Epithelial cell of prostate (primary cell): Measurements from ENCODE around the gene SV2C.
"Not testable (repeated sequence)": the region's sequence is repeated elsewhere in the genome, so short reads cannot be mapped to it uniquely, and the experiment has no call there.

Source experiments
- DNase-seq: peaks from one replicate; pipeline ENCODE4 v3.0.0-alpha.2; 2011; ENCODE audit warnings: low read depth, low spot score
- H3K27ac ChIP-seq: fragments of 450-650 bp; 2 replicates; pipeline ENCODE4 v1.5.1; 2017; ENCODE audit warnings: mild to moderate bottlenecking

The SV2C gene

DNA sequence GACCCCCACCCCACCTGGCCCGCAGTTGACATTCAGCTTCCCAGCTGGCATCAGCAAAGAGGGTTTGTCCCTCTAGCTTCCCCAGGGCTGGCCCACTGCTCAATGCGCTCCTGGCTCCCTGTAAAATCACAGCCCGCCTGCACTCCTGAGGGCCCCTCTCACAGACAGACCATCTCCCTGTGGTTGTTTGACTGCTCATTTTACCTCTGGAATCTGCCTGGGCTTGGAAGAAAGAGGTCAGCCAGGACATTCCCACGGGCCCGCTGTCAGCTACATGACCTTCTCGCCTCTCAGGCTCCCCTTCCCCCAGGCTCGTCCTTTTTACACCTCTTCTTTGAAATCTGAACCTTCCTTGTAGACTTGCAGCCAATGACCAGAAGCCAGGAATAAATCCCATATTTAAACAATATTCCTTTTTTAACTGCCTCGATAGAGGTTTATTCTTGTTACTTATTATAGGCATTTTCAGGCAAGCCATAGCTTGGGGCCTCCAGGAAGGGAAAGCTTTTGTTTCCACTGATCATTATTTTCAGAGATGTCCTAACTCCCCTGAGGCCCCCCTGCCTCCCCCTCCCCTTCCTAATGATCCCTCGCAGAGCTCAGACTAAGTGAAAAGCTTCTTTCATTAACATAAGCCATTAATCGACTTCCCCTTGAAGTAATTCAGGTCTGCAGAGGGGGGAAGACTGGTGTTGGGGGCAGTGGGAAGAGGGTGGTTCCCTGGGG lies 243.6 kb downstream of the SV2C start:
- DNase-seq: no peak

DNA sequence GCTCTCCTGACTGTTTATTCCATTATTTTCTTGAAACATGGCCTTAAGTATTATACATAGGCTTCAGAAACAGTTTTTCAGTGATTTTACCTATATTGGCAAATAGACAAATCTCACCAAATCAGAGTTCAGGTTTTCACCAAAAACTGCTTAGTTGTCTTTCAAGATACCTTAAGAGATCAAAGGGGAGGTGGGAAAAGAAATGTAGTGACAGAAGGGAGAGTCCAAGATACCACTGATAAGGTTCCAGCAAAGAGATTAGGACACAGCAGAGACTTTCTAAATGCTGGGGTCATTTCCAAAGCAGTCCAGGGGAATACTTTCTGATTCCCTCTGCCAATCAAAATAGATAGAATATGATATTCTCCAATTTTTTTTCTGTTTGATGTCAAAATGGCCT lies 246.2 kb downstream of the SV2C start:
- H3K27ac ChIP-seq: no peak overlapping the region
- DNase-seq: no peak

More for the DNA sequence above, 243.6 kb downstream of the SV2C start:
- no peak overlapping the region for H3K27ac ChIP-seq

DNA sequence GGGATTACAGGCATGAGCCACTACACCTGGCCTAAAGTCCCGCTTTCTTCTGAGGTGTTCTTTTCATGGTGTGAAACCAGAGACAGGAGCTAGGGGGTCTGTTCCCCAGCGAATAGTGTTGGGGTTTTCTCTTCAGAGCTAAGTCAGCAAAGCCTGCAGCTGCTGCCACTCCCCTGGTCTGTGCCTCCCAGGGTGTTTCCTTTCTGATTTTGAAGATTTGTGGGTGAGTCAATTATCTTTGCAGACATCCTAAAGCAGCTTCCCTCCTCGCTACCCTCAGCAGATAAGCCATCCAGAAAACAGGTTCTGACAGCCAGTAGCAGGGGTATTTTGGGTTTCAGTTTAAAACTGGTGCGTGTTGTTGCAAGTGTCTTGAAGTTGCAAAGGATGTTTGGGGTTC lies 247.9 kb downstream of the SV2C start:
- DNase-seq: no peak
- H3K27ac ChIP-seq: no peak overlapping the region

DNA sequence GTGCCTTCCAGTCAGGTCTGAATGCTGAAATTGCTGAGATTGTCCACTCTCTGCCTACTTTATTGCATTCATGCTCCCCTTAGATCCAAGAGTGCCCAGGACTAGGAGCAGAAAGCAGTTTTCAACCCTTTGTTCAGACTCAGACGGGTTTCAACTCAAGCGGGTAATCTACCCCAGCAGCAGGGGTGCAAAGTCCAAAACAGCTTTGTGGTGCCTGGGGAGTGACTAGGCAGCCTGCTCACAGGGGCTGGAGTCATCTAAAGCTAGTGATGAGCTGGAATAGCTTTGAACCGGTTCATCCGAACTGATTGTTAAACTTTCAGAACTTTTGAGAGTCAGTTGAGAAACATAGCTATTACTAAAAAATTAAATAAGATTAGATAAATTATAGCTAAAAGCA lies 248.9 kb downstream of the SV2C start:
- H3K27ac ChIP-seq: no peak overlapping the region
- DNase-seq: no peak

DNA sequence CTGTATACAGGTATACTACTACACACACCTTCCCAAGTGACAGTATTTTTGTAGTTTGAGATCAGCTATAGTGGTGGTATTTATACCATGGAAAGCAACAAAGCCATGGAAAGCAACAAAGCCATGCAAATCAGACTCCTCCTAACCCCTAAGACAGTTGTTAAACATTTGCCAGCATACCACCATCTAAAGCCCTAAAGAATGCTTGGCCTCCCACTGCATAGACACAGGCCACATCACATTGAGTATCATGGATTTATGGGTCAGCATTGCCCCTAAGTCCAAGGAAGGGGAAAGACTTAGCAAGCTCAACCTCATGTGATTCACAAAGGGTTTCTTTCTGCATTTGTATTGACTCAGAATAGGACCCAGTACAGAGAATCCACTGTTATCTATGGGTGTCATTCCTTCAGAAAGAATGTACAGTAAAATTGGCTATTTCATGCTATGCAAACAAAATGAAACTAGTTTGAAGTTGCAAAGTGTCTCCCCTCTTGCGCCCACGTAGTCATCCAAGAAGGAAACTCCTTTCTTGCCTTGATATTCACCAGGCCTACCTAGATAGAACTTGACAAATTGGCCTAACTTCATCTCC lies 249.5 kb downstream of the SV2C start:
- no peak overlapping the region for H3K27ac ChIP-seq
- DNase-seq: no peak

DNA sequence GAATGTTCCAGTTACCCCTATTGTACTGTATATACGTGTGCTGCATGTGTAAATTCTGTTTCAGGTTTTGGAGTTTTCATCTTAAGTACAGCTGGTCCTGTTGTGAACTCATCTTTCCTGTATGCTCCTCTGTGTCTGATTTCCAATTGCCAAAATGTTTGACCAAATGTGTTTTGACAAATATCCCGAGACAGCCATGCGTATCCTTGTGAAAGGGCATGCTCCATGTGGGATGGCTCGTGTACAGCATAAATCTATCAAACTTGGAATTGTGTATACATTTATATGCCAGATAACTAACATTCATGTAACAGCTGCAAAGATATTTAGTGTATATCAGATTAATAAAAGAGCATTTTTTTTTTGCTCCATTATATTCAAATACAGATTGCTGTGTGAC lies 250.4 kb downstream of the SV2C start:
- DNase-seq: no peak
- H3K27ac ChIP-seq: no peak overlapping the region

DNA sequence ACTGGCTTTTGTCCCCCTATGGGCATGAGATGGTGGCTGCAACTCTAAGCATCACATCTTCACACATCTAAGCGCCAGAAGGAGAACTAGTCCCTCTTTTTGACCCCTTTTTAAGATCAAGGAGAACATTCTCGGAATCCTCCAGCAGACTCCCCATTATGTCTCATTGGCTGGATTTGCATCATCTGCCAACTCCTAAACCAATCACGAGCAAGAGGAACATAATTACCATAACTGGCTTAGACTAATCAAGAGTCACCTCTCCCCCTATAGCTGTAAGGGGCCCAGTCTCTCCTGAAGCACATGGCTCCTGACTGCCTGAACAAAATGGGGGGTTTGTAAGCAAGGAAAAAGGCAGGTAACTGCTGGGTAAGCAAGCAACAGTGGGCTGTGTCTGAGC lies 251.4 kb downstream of the SV2C start:
- no peak overlapping the region for H3K27ac ChIP-seq
- no peak for DNase-seq

DNA sequence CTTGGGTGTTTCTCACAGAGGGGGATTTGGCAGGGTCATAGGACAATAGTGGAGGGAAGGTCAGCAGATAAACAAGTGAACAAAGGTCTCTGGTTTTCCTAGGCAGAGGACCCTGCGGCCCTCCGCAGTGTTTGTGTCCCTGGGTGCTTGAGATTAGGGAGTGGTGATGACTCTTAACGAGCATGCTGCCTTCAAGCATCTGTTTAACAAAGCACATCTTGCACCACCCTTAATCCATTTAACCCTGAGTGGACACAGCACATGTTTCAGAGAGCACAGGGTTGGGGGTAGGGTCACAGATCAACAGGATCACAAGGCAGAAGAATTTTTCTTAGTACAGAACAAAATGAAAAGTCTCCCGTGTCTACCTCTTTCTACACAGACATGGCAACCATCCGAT lies 252.3 kb downstream of the SV2C start:
- H3K27ac ChIP-seq, DNase-seq: not testable (repeated sequence)

DNA sequence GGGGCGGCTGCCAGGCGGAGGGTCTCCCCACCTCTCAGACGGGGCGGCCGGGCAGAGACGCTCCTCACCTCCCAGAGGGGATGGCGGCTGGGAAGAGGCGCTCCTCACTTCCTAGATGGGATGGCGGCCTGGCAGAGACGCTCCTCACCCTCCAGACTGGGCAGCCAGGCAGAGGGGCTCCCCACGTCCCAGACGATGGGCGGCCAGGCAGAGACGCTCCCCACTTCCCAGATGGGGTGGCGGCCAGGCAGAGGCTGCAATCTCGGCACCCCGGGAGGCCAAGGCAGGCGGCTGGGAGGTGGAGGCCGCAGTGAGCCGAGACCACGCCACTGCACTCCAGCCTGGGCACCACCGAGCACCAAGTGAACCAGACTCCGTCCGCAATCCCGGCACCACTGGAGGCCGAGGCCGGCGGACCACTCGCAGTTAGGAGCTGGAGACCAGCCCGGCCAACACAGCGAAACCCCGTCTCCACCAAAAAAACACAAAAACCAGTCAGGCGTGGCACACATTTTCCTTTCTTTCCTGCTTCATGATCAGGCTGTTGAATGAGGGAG lies 253.1 kb downstream of the SV2C start:
- H3K27ac ChIP-seq, DNase-seq: not testable (repeated sequence)

DNA sequence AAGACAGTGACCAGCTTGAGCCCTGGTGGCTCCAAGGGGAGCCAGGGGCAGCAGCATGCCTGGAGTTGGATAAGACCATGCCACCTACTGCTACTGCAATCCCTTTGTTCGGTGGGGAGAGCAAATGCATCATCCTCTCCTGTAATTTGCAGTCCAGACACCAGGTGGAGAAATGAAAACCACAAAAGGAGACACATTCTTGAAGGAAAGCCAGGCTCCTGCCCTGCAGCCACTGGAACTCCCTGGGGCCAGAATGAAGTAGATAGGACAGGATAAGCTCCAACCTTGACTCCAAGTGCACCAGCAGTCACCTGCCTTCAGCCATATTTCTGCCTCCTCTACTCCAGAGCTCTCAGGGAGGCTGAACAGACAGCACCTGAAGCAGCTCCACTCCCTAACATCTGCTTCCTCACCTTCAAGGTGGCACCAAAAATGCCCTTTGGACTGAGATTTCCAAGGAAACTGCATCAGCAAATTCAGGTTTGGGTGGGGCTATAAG lies 254.8 kb downstream of the SV2C start:
- DNase-seq: peak; percentile 29
- no peak overlapping the region for H3K27ac ChIP-seq

DNA sequence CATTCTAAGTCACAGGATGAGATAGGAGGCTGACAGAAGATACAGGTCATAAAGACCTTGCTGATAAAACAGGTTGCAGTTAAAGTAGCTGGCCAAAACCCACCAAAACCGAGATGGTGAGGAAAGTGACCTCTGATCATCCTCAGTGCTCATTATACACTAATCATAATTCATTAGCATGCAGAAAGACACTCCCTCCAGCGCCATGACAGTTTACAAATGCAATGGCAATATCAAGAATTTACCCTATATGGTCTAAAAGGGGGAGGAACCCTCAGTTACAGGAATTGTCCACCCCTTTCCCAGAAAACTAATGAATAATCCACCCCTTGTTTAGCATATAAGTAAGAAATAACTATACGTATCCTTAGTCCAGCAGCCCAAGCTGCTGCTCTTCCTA lies 256.7 kb downstream of the SV2C start:
- no peak for DNase-seq
- H3K27ac ChIP-seq: no peak overlapping the region

DNA sequence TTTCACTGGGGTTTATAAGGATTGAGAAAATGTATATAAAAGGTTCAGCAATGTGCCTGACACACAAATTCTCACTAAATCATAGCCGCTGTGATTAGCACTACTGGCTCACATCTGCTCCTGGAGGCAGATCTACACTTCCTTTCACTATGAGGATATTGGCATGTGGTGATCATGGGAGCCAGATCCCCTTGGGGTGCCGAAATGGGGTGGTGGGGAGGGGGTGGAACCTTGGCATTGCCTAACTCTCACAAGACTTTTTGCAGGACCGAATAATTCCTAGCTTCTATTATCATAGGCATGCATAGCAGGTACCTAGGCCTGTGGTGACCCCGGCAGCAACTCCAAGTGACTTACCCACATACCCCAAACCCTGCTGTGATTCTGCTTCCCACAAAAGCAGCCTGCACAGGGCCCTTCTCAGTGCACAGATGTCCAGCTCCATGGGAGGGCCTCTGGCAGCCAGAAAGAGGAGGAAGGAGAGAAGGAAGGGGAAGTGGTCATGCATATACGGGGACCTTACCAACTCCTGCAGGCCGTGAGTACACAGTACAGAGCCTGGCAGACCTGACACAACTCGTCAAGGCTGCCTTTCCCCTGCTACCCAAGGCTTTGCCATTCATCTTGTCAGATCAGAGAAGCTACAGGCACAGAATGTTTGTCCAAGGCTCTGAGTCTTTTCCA lies 258.6 kb downstream of the SV2C start:
- DNase-seq: no peak
- no peak overlapping the region for H3K27ac ChIP-seq

DNA sequence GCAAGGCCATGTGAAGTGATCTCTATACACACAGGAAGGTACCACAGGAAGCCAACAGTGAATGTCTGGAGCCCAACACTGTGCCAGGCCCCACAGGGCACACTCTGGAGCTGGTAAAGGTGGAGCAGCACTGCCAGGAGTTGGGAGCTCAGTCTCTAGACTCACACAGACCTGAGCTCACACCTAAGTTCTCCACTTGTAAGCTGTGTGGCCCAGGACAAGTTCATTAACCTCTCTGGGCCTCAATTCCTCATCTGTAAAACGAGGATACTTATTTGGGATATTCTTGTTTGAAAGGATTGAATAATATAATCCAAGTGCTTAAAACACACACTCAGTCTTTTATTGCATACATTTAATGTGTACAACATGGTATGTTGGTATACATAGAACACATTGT lies 259.3 kb downstream of the SV2C start:
- H3K27ac ChIP-seq: no peak overlapping the region
- DNase-seq: no peak

DNA sequence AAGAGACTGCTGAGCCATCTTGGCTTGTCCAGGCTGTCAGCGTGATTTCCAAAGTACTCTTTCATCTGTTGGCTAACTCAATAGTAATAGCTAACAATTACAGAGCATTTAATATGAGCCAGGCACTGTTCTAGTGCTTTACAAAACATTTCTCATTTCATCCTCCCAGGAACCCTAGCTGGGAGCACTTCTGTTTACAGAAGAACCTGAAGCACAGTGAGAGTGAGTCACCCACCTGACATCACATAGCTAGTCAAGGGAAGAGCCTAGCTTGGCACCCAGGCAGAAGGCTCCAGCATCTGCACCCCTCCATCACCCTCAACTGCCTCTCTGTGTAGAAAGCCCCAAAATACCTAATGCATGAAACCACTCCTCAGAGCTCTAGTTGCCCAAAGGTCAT lies 262.4 kb downstream of the SV2C start:
- no peak for DNase-seq
- H3K27ac ChIP-seq: no peak overlapping the region

DNA sequence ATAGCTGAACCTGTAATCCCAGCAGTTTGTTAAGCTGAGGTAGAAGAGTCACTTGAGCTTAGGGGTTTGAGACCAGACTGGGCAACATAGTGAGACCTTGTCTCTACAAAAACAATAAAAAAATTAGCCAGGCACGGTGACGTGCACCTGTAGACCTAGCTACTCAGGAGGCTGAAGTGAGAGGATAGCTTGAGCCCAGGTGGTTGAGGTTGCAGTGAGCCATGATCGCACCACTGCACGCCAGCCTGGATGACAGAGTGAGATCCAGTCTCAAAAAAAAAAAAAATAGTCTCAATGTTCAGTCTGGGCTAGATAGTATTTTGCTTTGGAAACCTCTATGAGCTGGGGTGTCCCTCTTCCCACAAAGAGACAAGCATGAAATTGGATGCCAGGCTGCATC lies 268.0 kb downstream of the SV2C start:
- no peak for DNase-seq
- H3K27ac ChIP-seq: no peak overlapping the region

DNA sequence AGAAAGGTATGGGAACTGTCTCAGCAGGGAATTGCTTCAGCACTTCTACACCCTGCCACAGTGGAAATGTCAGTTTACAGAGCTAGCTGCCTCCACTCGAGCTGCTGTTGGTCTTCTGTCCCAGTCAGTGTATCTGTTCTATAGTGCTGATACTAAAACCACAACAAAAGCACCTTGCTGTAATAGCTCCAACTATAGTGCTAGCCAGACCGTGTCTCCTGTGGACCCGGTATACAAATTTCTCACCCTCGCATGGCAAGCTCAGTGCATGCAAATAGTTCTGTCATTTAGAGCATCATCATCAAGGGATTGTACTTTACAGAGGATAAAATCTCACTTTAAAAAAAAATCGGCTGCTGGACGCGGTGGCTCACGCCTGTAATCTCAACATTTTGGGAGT lies 268.4 kb downstream of the SV2C start:
- H3K27ac ChIP-seq: no peak overlapping the region
- DNase-seq: no peak

DNA sequence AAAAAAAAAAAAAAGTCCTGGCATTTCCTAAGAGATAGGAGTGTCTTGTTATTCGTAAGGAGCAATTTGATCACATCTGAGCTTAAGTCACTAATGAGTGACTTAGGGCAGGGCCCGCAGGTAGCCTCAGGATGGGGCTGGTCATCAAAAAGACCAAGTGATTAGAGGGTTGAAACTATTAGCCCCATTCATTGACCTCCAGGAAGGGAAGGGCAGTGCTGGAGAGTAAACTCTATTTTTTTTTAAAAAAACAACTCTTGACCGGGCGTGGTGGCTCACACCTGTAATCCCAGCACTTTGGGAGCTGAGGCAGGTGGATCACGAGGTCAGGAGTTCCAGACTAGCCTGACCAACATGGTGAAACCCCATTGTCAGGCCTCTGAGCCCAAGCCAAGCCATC lies 273.7 kb downstream of the SV2C start:
- no peak for DNase-seq
- no peak overlapping the region for H3K27ac ChIP-seq

DNA sequence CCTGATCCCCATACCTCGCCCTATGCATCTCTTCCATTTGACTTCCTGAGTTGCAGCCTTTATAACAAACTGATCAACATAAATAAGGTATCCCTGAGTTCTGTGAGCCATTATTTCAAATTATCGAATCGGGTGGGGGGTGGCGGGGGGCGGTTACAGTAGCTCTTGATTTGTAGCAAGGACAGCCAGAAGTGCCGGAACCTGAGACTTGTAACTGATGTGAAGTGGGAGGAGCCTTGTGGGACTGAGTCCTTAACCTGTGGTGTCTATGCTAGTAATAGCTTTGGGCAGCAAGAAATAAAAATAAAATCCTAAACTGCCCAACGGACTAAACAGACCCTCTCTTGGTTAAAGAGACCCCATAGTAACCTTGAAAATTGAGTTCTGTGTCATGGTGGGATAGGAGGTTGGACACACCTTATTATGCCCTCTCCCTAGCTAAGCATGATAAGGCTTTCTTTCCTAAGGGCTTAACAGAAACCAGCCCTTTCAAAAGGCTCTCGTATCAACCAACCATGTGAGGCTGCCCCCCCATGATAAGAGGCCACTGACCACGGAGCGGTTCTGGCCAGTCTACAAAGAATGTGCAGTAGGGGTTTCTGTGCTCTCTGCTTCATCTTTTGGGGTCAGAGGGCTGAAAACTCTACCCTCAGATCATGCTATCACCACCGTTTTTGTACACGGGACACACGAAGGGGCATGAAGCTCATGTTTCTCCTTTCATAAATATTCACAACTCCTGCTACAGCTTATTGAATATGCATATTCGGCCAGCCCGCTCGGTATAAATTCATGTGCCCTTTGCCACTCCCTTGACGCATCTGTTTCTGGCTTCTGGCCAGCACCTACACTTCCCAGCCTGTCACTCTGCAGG lies 280.4 kb downstream of the SV2C start:
- H3K27ac ChIP-seq: no peak overlapping the region

DNA sequence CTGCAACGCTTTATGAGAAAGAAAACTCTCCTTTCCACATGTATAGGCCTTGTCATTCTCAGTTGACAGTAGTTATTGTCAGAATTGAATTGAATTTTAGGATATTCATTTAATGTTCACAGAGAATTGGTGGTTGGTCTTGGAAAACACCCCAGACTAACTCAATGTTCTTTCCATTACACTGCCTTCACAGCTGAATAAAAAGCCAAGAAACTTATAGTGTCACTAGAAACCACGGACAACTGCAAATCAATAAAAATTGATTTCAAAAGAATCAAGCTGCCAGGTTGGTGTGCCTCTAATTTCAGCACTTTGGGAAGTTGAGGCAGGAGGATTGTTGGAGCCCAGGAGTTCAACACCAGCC lies 281.0 kb downstream of the SV2C start:
- no peak overlapping the region for H3K27ac ChIP-seq
- DNase-seq: no peak

More for the DNA sequence above, 280.4 kb downstream of the SV2C start:
- no peak for DNase-seq

DNA sequence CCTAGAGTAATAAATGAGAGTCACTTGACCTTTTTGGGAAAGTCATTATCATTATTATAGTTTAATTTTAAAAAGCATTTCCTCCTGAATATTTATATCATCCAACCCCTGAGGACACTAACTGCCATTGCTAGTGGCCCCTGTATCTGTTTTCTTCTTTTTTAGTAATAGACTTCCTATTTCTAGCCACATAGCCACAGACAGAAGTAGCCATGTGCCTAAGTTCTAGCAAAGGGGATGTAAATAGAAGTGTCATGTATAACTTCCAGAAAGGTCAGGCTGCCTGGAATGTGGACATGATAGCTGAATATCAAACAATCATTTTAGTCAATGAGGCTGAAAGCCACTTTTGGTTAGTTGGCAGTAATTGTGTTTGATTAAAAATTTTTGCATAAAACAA lies 282.4 kb downstream of the SV2C start:
- H3K27ac ChIP-seq: no peak overlapping the region
- DNase-seq: no peak
